ENCODE data around the gene EML1.

EML1 gene

GRCh38 chr14:99875421-99875820 lies 82.2 kb downstream of the EML1 start:
- DNase-seq (ENCODE audit: low spot score) = no peak
- no peak for TF ChIP-seq CTCF (IDR thresholded peaks at IDR 0.05; ENCODE audit: extremely low read depth, missing control alignments)

- TF ChIP-seq CTCF (IDR thresholded peaks at IDR 0.05; ENCODE audit: extremely low read depth, missing control alignments) = no peak
- no peak for DNase-seq (ENCODE audit: low spot score)
Measured at GRCh38 chr14:99875836-99876235, 82.6 kb downstream of the EML1 start.

GRCh38 chr14:99876406-99876805 lies 83.2 kb downstream of the EML1 start:
- no peak for TF ChIP-seq CTCF (IDR thresholded peaks at IDR 0.05; ENCODE audit: extremely low read depth, missing control alignments)
- no peak for DNase-seq (ENCODE audit: low spot score)

GRCh38 chr14:99878563-99878962 lies 85.3 kb downstream of the EML1 start:
- DNase-seq (ENCODE audit: low spot score) = no peak
- TF ChIP-seq CTCF (IDR thresholded peaks at IDR 0.05; ENCODE audit: extremely low read depth, missing control alignments) = no peak

GRCh38 chr14:99879401-99880295 lies 86.4 kb downstream of the EML1 start:
- DNase-seq (ENCODE audit: low spot score) = no peak
- TF ChIP-seq CTCF (IDR thresholded peaks at IDR 0.05; ENCODE audit: extremely low read depth, missing control alignments) = no peak

GRCh38 chr14:99880651-99881420 lies 87.6 kb downstream of the EML1 start:
- no peak for TF ChIP-seq CTCF (IDR thresholded peaks at IDR 0.05; ENCODE audit: extremely low read depth, missing control alignments)
- DNase-seq (ENCODE audit: low spot score) = no peak

All from GM20000 (cell line).